Measurements from ENCODE around the gene KIFAP3.

KIFAP3 gene

GRCh38 chr1:169964206-169964605 lies 110.3 kb downstream of the KIFAP3 start:
- no peak overlapping the region for H3K27ac ChIP-seq
- TF ChIP-seq ZFX (IDR thresholded peaks at IDR 0.05; ENCODE audit: borderline replicate concordance) (no peak), CTCF (IDR thresholded peaks at IDR 0.05) (no peak)

GRCh38 chr1:169959686-169960085 lies 114.8 kb downstream of the KIFAP3 start:
- TF ChIP-seq CTCF (IDR thresholded peaks at IDR 0.05), result no peak
- no peak for TF ChIP-seq ZFX (IDR thresholded peaks at IDR 0.05; ENCODE audit: borderline replicate concordance)
- H3K27ac ChIP-seq, result no peak overlapping the region

- H3K27ac ChIP-seq, result no peak overlapping the region
- no peak for TF ChIP-seq ZFX (IDR thresholded peaks at IDR 0.05; ENCODE audit: borderline replicate concordance)
Measured at GRCh38 chr1:169958987-169959386, 115.5 kb downstream of the KIFAP3 start.

GRCh38 chr1:169957884-169958283 lies 116.6 kb downstream of the KIFAP3 start:
- no peak overlapping the region for H3K27ac ChIP-seq
- no peak for TF ChIP-seq CTCF (IDR thresholded peaks at IDR 0.05)
- no peak for TF ChIP-seq ZFX (IDR thresholded peaks at IDR 0.05; ENCODE audit: borderline replicate concordance)

GRCh38 chr1:169951108-169951507 lies 123.4 kb downstream of the KIFAP3 start:
- H3K27ac ChIP-seq, result no peak overlapping the region
- TF ChIP-seq ZFX (IDR thresholded peaks at IDR 0.05; ENCODE audit: borderline replicate concordance) (no peak), CTCF (IDR thresholded peaks at IDR 0.05) (no peak)

- no peak for TF ChIP-seq CTCF (IDR thresholded peaks at IDR 0.05)
- TF ChIP-seq ZFX (IDR thresholded peaks at IDR 0.05; ENCODE audit: borderline replicate concordance), result no peak
- no peak overlapping the region for H3K27ac ChIP-seq
Measured at GRCh38 chr1:169949139-169949538, 125.4 kb downstream of the KIFAP3 start.

GRCh38 chr1:169946206-169946605 lies 128.3 kb downstream of the KIFAP3 start:
- no peak overlapping the region for H3K27ac ChIP-seq
- TF ChIP-seq CTCF (IDR thresholded peaks at IDR 0.05) (no peak), ZFX (IDR thresholded peaks at IDR 0.05; ENCODE audit: borderline replicate concordance) (no peak)

- no peak overlapping the region for H3K27ac ChIP-seq
- TF ChIP-seq ZFX (IDR thresholded peaks at IDR 0.05; ENCODE audit: borderline replicate concordance), result no peak
- TF ChIP-seq CTCF (IDR thresholded peaks at IDR 0.05), result no peak
Measured at GRCh38 chr1:169945181-169945580, 129.3 kb downstream of the KIFAP3 start.
